GM12873 (cell line): ENCODE measurements around the gene APBA2.

Source experiments
- TF ChIP-seq, protein P1 (sequence below): IDR thresholded peaks from 2 replicates; pipeline ENCODE4 v1.5.1; 2012; ENCODE audit warnings: low read depth, mild to moderate bottlenecking, moderate library complexity, low read length, control low read depth; ENCODE audit not compliant: insufficient read depth; ENCODE audit errors: missing control alignments

APBA2 gene

DNA sequence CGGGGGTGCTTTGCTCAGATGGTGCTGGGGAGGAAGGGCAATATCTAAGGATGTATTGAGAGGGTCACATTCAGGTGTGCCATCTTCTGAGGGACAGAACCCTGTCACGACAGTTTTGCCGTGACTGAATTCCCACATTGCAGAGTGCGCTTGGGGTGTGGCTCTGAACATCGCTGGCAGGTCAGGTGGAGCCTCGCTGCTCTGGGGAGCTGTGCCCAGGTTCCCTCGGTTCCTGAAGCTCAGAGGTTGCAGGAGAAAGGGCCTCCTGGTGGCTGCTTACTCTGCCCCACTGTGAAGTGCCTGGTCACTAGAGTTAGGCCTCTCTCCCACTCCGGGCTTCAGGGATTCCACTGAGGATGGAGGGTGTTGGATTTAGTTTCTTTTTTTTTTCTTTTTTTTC is 51.5 kb downstream of the APBA2 start:
- TF ChIP-seq, protein P1, sequence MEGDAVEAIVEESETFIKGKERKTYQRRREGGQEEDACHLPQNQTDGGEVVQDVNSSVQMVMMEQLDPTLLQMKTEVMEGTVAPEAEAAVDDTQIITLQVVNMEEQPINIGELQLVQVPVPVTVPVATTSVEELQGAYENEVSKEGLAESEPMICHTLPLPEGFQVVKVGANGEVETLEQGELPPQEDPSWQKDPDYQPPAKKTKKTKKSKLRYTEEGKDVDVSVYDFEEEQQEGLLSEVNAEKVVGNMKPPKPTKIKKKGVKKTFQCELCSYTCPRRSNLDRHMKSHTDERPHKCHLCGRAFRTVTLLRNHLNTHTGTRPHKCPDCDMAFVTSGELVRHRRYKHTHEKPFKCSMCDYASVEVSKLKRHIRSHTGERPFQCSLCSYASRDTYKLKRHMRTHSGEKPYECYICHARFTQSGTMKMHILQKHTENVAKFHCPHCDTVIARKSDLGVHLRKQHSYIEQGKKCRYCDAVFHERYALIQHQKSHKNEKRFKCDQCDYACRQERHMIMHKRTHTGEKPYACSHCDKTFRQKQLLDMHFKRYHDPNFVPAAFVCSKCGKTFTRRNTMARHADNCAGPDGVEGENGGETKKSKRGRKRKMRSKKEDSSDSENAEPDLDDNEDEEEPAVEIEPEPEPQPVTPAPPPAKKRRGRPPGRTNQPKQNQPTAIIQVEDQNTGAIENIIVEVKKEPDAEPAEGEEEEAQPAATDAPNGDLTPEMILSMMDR, result no peak

DNA sequence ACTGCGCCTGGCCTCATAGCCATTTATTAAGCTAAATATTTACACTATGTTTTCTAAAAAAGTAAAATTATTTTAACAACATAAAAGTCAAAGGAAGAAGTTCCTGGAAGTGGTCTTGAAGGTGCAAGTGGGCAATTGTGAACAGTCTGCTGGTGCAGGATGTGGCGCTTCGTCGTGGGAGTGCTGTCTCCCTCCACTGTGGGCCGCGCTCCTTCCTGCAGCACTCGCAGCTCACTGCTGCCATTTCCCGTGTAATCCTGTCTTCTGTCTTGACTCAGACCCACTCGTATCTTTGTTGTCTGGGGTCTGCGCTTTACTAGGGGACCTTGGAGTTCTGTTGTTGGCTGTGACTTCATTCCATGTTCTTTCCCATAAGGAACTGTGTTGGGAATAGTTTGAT is 56.3 kb downstream of the APBA2 start:
- TF ChIP-seq, protein P1, result no peak

DNA sequence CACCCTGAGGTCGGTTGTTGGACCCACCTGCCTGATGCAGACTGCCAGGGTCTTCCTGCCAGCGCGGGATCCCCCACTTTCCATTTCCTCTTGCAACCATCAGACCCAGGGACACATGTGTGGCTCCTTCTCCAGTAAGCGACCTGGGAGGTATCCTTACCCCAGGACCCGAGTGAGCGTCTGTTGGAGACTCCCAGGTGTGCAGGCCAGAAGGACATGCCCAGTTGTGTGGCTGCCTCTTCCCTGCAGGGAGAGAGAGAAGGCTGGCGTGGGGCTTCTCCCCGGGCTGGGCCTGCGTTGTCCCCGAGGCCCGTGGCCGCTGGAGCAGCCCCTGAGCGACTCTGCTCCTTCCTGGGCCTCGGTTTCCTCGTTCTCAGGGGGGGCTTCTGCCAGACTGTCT is 56.8 kb downstream of the APBA2 start:
- TF ChIP-seq, protein P1, result no peak

DNA sequence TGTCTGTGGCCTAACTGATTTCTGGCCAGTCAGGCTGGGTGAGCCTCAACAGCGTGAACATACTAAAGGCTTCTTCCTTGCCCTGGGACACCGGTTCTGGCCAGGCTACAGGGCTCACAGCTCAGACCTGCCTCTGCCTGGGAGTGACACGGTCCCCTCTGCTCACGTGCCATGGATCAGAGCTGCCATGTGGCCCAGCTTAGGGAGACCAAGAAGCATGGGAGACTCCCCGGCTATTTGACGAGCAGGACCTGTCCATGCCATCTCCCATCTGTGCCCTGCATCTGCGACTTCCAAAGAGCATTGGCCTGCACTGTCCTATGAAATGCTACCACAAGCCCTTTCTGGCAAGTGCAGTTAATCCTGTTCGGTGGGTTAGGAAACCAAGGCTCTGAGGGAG is 57.4 kb downstream of the APBA2 start:
- TF ChIP-seq, protein P1, result no peak

DNA sequence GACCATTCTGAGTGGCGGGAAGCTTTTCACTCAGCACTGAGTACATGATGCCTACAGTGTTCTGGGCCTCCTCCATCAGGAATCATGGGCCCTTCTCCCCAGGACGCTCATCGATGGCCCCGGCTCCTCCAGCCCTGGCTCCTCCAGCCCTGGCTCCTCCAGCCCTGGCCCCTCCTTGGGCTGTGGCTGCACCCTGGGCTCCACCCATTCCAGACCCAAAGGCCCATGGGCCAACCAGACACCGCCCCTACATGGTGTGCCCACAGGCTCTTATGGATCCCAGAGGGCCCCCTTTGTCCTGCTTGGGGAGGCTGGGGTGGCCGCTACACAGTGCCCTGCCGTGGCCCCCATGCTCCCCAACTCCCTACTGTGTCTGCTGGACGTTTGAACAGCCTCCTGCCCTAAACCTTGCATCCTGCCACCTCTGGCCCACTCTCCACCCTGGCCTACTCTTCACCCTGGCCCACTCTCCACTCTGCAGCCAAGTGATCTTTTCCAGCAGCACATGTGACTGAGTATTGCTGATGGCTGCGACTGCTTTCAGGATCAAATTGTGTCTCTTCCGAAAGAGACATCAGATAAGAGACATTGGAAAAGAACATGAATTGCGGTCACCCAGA is 57.9 kb downstream of the APBA2 start:
- TF ChIP-seq, protein P1, result no peak

DNA sequence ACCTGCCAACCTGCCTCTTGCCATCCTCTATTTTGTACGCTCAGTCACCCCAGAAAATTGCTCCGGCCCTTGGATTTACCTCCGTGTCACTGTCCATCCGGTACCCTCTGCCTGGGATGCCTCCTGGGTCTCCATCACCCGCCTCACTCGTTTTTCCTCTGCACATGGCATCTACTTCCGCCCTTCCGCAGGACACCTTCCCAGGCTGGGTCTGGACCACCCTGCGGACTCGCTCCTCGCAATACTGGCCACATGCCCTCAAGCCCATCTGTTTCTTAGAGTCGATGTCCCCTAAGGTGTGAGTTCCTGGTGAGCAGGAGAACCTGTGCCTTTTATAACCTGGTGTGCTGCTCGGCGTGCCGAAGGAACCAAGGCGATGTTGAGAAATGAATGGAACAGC is 58.5 kb downstream of the APBA2 start:
- TF ChIP-seq, protein P1, result no peak

DNA sequence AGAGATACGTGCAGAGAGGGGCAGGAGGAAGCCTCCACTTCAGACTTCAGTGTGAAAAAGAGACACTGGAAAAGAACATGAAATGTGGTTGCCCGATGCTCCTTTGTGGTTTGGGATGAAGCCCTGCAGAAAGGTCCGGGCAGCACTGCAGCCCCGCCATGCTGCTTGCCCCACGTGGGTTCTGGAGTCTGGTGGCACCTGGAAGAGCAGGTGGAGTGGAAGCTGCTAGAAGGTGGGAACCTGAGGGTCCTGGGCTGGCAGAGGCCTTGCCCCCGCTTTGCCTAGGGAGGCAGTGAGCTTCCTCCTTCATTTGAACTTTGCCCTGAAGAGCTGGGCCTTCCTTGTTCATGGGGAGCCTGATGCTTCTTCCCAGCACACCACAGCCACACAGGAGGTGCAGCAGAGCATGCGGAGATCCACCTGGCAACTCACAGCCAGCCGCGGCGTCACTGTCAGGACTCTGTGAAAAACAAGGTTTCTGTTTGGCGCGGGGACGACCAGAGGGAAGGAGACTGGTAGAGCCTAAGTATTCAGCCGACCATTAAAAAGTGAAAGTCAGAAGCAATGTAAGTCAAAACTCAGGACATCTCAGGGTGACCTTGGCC is 59.0 kb downstream of the APBA2 start:
- TF ChIP-seq, protein P1, result no peak
